ENCODE data around the gene ERLEC1. TPM values are rescaled to one million over a fixed set of nuclear protein-coding genes. Genes with fewer than 3 reads are reported as not detected.
"Not testable (repeated sequence)": the region's sequence is repeated elsewhere in the genome, so short reads cannot be mapped to it uniquely, and the experiment has no call there.

ERLEC1 gene
- total and polyA plus RNA-seq, 2 experiments from 2014 or later = 73.2 to 75.3 TPM

- Histone ChIP-seq H3K9me2 (replicated peaks; ENCODE audit: insufficient read depth) (no peaks in the 10 kb centered on the region), H2AFZ (no peak overlapping the region), H3K4me2 (no peak overlapping the region), H3K27me3 (no peaks in the 10 kb centered on the region), H3K4me1 (ENCODE audit: insufficient read depth) (no peaks in the 10 kb centered on the region), H3K27ac (no peak overlapping the region), H3K9me3 (ENCODE audit: low read depth) (no peaks in the 10 kb centered on the region), H3K79me2 (no peaks in the 10 kb centered on the region), H4K20me1 (ENCODE audit: insufficient read depth, poor library complexity, severe bottlenecking) (no peaks in the 10 kb centered on the region), H3K36me3 (replicated peaks; ENCODE audit: insufficient read depth, low read depth) (no peaks in the 10 kb centered on the region), H3K4me3 (no peak overlapping the region)
- no peak for DNase-seq (ENCODE audit: low spot score)
- TF ChIP-seq CTCF (IDR thresholded peaks at IDR 0.05; ENCODE audit: poor library complexity) (no peak), EZH2 (IDR thresholded peaks at IDR 0.05; ENCODE audit: borderline replicate concordance) (no peak), EZH2phosphoT487 (IDR thresholded peaks at IDR 0.05; ENCODE audit: low read depth, severe bottlenecking, unreplicated experiment) (no peak)
- WGBS (ENCODE audit: low lambda C conversion rate, missing lambda C conversion rate) = 90% methylated on average over 9 of the region's 9 CpGs
Measured at GRCh38 chr2:53820048-53820447, 33.2 kb downstream of the ERLEC1 start.

GRCh38 chr2:53820711-53821110, 33.9 kb downstream of the ERLEC1 start:
- Histone ChIP-seq H3K9me2 (replicated peaks; ENCODE audit: insufficient read depth) (no peaks in the 10 kb centered on the region), H3K4me1 (ENCODE audit: insufficient read depth) (no peaks in the 10 kb centered on the region), H3K27me3 (no peaks in the 10 kb centered on the region), H3K9me3 (ENCODE audit: low read depth) (no peaks in the 10 kb centered on the region), H2AFZ (no peak overlapping the region), H3K4me3 (no peak overlapping the region), H3K79me2 (no peaks in the 10 kb centered on the region), H3K27ac (no peak overlapping the region), H3K4me2 (no peak overlapping the region), H3K36me3 (replicated peaks; ENCODE audit: insufficient read depth, low read depth) (no peaks in the 10 kb centered on the region), H4K20me1 (ENCODE audit: insufficient read depth, poor library complexity, severe bottlenecking) (no peaks in the 10 kb centered on the region)
- WGBS (ENCODE audit: low lambda C conversion rate, missing lambda C conversion rate) = 90% methylated on average over 4 of the region's 4 CpGs
- no peak for TF ChIP-seq EZH2phosphoT487 (IDR thresholded peaks at IDR 0.05; ENCODE audit: low read depth, severe bottlenecking, unreplicated experiment)
- no peak for TF ChIP-seq CTCF (IDR thresholded peaks at IDR 0.05; ENCODE audit: poor library complexity)
- no peak for TF ChIP-seq EZH2 (IDR thresholded peaks at IDR 0.05; ENCODE audit: borderline replicate concordance)
- no peak for DNase-seq (ENCODE audit: low spot score)

GRCh38 chr2:53821810-53822209, 35.0 kb downstream of the ERLEC1 start:
- no peak for DNase-seq (ENCODE audit: low spot score)
- no peaks in the 10 kb centered on the region for H3K4me1 ChIP-seq (ENCODE audit: insufficient read depth)
- TF ChIP-seq EZH2phosphoT487 (IDR thresholded peaks at IDR 0.05; ENCODE audit: low read depth, severe bottlenecking, unreplicated experiment) = no peak
- no peak for TF ChIP-seq EZH2 (IDR thresholded peaks at IDR 0.05; ENCODE audit: borderline replicate concordance)
- no peak for TF ChIP-seq CTCF (IDR thresholded peaks at IDR 0.05; ENCODE audit: poor library complexity)
- H3K27me3 ChIP-seq = no peaks in the 10 kb centered on the region
- 96% methylated on average over 6 of the region's 6 CpGs for WGBS (ENCODE audit: low lambda C conversion rate, missing lambda C conversion rate)
- no peak overlapping the region for H3K4me2 ChIP-seq
- H3K27ac ChIP-seq = no peak overlapping the region
- H2AFZ ChIP-seq = no peak overlapping the region
- H3K36me3 ChIP-seq (replicated peaks; ENCODE audit: insufficient read depth, low read depth) = no peaks in the 10 kb centered on the region
- H3K79me2 ChIP-seq = no peaks in the 10 kb centered on the region
- H3K4me3 ChIP-seq = no peak overlapping the region
- H3K9me3 ChIP-seq (ENCODE audit: low read depth) = no peaks in the 10 kb centered on the region
- no peaks in the 10 kb centered on the region for H3K9me2 ChIP-seq (replicated peaks; ENCODE audit: insufficient read depth)
- no peaks in the 10 kb centered on the region for H4K20me1 ChIP-seq (ENCODE audit: insufficient read depth, poor library complexity, severe bottlenecking)

GRCh38 chr2:53823639-53824038, 36.8 kb downstream of the ERLEC1 start:
- not testable (repeated sequence) for H2AFZ ChIP-seq; H3K27ac ChIP-seq; H3K79me2 ChIP-seq; H3K9me2 ChIP-seq (replicated peaks; ENCODE audit: insufficient read depth); H3K9me3 ChIP-seq (ENCODE audit: low read depth); H4K20me1 ChIP-seq (ENCODE audit: insufficient read depth, poor library complexity, severe bottlenecking); H3K36me3 ChIP-seq (replicated peaks; ENCODE audit: insufficient read depth, low read depth); H3K4me2 ChIP-seq; H3K27me3 ChIP-seq; H3K4me1 ChIP-seq (ENCODE audit: insufficient read depth); DNase-seq (ENCODE audit: low spot score); H3K4me3 ChIP-seq
- WGBS (ENCODE audit: low lambda C conversion rate, missing lambda C conversion rate) = 96% methylated on average over 9 of the region's 9 CpGs

All from hepatocyte (in vitro differentiated cells).